Glomerular endothelial cell (primary cell): ENCODE data around the gene CCT3. TPM values are rescaled to one million over a fixed set of nuclear protein-coding genes. Genes with fewer than 3 reads are reported as not detected.
"Not testable (repeated sequence)": the region's sequence is repeated elsewhere in the genome, so short reads cannot be mapped to it uniquely, and the experiment has no call there.

Source experiments
- DNase-seq: peaks from one replicate; pipeline ENCODE4 v3.0.0-alpha.2; 2011; ENCODE audit warnings: low read depth, low spot score; ENCODE audit errors: extremely low read depth
- total RNA-seq: library from RNA; depleted of rRNA; stranded (reverse); fragments of >200 nt; gene quantifications from 2 replicates; pipeline ENCODE4 v1.2.3, GENCODE V29; 2015

Gene CCT3
- total RNA-seq, 1 donor from 2014 or later = 298 TPM

DNA sequence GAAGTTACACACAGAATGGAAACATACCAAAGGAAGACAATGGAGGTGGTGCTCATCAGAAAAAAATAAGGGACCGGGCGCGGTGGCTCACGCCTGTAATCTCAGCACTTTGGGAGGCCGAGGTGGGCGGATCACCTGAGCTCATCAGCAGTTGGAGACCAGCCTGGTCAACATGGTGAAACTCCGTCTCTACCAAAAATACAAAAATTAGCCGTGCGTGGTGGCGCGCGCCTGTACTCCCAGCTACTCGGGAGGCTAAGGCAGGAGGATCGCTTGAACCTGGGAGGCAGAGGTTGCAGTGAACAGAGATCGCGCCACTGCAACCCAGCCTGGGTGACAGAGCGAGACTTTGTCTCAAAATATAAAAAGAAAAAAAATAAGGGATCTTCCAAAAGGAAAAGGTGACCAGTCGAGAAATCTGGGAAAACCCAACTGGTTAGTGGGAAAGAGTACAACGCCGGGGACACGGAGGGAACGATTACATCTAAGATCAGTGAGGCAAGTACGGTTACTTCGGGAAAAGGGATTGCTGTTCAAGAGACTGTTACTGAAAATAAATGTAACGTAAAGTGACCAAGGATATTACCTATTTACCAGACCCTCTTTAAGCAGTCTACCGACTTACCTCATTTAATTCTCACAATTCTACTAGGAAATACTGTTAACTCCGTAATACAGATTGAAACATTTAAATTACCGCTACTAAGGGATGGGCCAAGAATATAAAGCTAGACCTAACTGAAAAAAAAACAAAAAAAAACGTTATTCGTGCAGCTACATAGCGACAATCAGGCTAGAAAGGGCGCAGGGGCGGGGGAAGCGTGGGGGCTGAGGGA is 822 bp downstream of the CCT3 start:
- no peak for DNase-seq

DNA sequence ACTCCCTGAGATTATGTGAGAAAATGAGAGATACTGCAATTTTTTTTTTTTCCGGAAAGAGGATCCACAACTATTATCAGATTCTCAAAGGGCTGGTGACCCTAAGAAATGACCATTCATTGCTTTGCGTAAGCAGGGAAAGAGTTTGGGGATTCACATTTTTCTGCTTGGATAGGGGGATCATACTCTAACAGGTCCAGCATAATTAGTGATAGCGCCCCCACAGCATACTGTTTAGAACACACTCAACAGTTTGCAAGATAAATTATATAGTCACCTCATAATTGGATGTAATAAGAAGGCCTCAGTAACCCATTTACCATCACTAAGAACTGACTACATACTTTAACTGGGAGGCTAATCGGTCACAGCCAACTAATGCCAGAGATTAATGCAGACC is 1.9 kb downstream of the CCT3 start:
- DNase-seq = no peak

DNA sequence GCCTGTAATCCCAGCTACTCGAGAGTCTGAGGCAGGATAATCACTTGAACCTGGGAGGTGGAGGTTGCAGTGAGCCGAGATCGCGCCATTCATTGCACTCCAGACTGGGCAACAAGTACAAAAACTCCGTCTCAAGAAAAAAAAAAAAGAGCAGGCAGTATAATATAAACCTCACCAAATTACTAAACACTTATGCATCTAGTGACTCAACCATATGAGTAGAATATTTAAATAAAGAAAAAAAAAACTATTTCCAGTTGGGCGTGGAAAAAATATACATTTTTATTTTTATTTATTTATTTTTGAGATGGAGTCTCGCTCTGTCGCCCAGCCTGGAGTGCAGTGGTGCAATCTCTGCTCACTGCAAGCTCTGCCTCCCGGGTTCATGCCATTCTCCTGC is 14.9 kb downstream of the CCT3 start:
- DNase-seq = not testable (repeated sequence)

DNA sequence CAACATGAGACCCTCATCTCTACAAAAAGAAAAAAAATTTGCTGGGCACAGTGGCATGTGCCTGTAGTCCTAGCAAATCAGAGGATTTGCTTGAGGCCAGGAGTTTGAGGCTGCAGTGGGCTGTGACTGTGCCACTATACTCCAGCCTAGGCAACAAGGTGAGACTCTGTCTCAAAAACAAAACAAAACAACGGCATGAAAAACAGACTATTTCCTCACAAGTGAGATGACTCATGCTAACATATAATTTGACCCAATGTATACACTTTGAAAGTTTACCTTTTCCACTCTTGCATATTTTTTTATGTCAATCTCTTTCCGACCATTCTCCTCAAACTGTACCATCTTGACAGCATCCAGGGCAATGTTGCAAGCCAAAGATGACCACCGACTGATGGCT is 17.5 kb downstream of the CCT3 start:
- no peak for DNase-seq

DNA sequence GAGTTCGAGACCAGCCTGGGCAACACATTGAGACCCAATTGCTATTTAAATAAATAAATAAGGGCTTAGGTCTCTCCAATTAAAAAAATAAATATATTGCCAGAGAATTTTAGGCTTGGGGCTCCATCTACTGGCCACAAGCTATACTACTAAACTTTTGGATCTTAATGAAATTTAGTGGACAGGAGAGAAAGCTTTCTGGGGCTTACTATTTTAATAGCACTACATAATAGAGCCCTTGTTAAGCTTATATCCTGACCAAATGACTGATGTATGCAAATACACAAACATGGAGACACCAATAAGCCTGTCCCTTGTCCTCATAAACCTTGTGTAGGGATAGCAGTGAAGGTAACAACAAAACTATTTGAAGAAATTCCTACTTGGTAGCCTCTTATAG is 18.4 kb downstream of the CCT3 start:
- no peak for DNase-seq

DNA sequence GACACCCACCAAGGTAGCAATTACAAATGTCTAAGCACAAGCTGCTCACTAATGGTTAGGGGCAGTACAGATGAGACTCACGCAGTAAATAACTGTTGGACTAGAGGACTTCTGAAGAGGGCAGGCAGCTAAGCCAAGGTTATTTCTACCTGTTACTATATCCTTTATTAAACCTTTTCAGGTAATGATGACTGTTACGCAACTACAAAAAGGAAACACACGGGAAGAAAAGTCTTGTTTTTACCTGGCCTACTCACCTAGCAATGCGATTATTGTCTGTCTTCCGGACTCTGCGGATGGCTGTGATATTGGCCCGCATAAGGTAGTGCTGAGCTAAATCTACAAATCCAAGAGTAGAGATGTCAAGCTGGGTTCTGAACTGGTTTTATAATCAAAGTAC is 21.2 kb downstream of the CCT3 start:
- DNase-seq = no peak

DNA sequence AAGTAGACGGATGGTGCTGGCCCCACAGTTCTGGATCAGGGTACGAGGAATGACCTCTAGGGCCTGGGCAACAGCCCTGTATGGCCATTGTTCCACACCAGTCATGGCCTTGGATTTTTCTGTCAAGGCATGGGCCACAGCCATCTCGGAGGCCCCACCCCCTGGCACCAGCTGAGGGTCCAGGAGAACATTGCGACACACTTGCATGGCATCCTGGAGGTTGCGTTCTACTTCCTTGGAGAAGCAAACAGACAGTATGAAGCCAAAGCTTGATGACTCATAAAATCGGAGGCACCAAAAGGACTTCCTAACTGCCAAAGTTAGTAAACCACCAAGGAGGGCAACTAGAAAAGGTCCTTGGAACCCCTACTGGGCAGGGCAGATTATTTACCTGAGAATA is 27.1 kb downstream of the CCT3 start:
- no peak for DNase-seq

DNA sequence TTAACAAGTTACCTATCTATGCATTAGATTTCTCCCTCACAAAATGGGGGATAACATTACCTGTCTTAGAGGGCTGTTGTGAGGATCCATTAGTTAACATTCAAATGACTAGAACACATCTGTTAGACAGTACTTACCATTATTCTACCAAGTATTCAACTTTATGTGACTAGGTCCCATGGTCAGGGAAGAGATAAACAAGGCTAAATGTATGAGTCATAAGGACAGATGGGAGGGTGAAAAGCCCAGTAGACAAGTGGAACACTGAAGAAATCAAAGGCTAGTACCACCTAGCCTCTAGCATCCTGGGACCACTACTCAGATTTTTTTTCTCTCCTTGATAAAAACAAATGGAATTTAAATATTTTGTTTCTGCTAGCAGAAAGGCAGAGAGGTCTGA is 30.0 kb downstream of the CCT3 start:
- no peak for DNase-seq

DNA sequence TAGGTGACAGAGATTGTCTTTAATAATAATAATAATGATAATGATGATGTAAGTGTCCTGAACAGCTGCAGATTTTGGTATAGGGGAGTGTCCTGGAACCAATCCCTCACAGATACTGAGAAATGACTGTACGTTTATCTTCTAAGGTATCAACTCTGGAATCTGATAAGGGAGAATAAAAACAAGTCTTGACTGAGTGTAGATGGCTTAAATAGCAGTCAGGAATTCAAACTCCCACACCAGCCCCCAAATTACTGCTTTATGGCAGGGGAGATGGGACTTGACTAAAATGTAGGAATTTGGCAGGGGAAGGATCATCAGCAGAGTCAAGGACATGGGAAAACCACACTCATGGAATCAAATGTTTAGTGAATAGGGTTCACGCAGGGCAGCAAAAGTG is 32.9 kb downstream of the CCT3 start:
- no peak for DNase-seq

DNA sequence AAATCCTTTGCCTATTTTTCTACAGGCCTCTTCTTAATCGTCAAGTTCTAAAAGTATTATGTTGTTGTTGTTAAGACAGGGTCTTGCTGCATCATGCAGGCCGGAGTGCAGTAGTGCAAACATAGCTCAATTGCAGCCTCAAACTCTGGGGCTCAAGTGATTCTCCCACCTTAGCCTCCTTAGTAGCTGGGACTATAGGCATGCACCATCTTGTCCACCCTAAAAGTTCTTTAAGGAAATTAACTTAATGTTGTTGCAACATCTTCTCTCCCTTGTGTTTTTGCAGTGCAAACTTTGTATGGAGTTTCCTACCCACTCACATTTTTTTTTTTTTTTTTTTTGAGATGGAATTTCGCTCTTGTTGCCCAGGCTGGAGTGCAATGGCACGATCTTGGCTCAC is 34.9 kb downstream of the CCT3 start:
- DNase-seq = no peak

- DNase-seq = no peak
These were observed 39.2 kb downstream of the CCT3 start, which contains the start of gene VHLL for GRCh38 chr1:156298852-156299357. TSS of gene VHLL (minus strand) at chr1:156299307. CDS start at chr1:156299189, 118 bp downstream.

DNA sequence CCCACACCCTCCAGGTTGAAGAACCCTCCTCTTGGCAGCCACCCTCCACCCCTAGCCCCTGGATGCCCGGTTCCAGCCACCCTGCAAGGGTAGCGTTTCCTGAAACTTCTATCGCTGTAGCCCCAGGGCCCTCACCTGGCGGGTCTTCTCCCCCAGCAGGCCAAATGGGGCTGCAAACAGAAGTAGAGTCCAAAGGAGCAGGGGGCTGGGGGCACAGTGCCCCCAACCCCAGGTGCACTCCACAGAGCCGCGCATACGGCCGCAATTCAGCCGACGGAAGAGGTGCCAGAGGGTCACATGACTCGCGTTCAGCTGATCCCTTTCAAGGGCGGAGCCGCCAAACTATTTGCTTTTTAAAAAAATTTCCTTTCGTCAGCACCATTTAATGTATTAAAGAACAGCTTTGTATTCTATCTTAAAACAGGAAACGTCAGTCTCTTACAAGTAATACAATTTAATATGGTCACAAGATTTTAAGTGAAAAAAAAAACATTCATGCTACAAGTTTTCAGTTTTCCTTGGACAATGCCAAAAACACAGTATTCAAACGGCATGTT is 42.6 kb downstream of the CCT3 start, which contains the start of gene GLMP:
GLMP (minus strand) TSS at position 289 of the 557 bp plus-strand sequence; CDS start at position 255, 34 bp downstream.
- DNase-seq = no peak

- no peak for DNase-seq
These were observed 44.2 kb downstream of the CCT3 start for GRCh38 chr1:156293895-156294294.

DNA sequence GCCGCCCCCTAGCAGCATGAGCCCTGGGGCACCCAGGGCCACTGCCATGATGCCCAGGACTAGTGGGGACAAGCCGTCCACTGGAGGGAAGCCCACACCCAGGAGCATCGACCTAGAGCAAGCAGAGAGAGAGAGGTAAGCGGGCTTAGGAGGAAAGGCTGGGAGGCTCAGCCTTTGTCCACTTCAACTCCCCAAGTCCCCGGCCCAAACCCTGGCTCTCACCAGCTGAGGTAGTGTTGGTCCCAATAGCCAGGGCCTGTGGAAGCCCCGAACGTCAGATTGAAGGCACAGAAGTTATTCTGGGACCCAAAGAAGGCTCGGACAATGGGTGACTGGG is 45.0 kb downstream of the CCT3 start:
- DNase-seq = no peak

- DNase-seq = no peak
These were observed 46.6 kb downstream of the CCT3 start for GRCh38 chr1:156291226-156292061.

- no peak for DNase-seq
These were observed 48.2 kb downstream of the CCT3 start for GRCh38 chr1:156289857-156290256.

GRCh38 chr1:156286061-156286460 is 52.0 kb downstream of the CCT3 start:
- DNase-seq = no peak

GRCh38 chr1:156285437-156285836 is 52.7 kb downstream of the CCT3 start:
- DNase-seq = no peak

GRCh38 chr1:156284757-156285156 is 53.3 kb downstream of the CCT3 start:
- DNase-seq = no peak

GRCh38 chr1:156284112-156284511 is 54.0 kb downstream of the CCT3 start, which contains the start of gene TMEM79:
TSS of gene TMEM79 (plus strand) at chr1:156284325. CDS start at chr1:156285227, 902 bp downstream.
- no peak for DNase-seq

GRCh38 chr1:156283521-156283920 is 54.6 kb downstream of the CCT3 start:
- DNase-seq = no peak
